Measurements from ENCODE around the gene RNF17.

The RNF17 gene

GRCh38 chr13:24861617-24862362 is 97.8 kb downstream of the RNF17 start:
- no peak for DNase-seq (ENCODE audit: low spot score)

- no peak for DNase-seq (ENCODE audit: low spot score)
Measured at GRCh38 chr13:24863748-24864540, 100.0 kb downstream of the RNF17 start.

GRCh38 chr13:24864579-24864978 is 100.6 kb downstream of the RNF17 start:
- DNase-seq (ENCODE audit: low spot score): no peak

- no peak for DNase-seq (ENCODE audit: low spot score)
Measured at GRCh38 chr13:24865163-24865953, 101.4 kb downstream of the RNF17 start.

GRCh38 chr13:24866488-24866887 is 102.5 kb downstream of the RNF17 start:
- no peak for DNase-seq (ENCODE audit: low spot score)

- no peak for DNase-seq (ENCODE audit: low spot score)
Measured at GRCh38 chr13:24868874-24869273, 104.9 kb downstream of the RNF17 start.

GRCh38 chr13:24870380-24870760 is 106.4 kb downstream of the RNF17 start:
- no peak for DNase-seq (ENCODE audit: low spot score)

- no peak for DNase-seq (ENCODE audit: low spot score)
Measured at GRCh38 chr13:24875566-24875965, 111.6 kb downstream of the RNF17 start.

GRCh38 chr13:24877531-24877930 is 113.6 kb downstream of the RNF17 start:
- no peak for DNase-seq (ENCODE audit: low spot score)

GRCh38 chr13:24878340-24878739 is 114.4 kb downstream of the RNF17 start:
- DNase-seq (ENCODE audit: low spot score): no peak

- no peak for DNase-seq (ENCODE audit: low spot score)
Measured at GRCh38 chr13:24882665-24883064, 118.7 kb downstream of the RNF17 start.

- DNase-seq (ENCODE audit: low spot score): no peak
Measured at GRCh38 chr13:24887759-24888158, 123.8 kb downstream of the RNF17 start.

GRCh38 chr13:24888291-24888931 is 124.4 kb downstream of the RNF17 start:
- DNase-seq (ENCODE audit: low spot score): no peak

GRCh38 chr13:24890256-24890655 is 126.3 kb downstream of the RNF17 start:
- no peak for DNase-seq (ENCODE audit: low spot score)

- DNase-seq (ENCODE audit: low spot score): no peak
Measured at GRCh38 chr13:24891476-24892108, 127.6 kb downstream of the RNF17 start.

GRCh38 chr13:24892829-24893228 is 128.9 kb downstream of the RNF17 start:
- DNase-seq (ENCODE audit: low spot score): no peak

GRCh38 chr13:24893863-24894262 is 129.9 kb downstream of the RNF17 start:
- no peak for DNase-seq (ENCODE audit: low spot score)

- DNase-seq (ENCODE audit: low spot score): no peak
Measured at GRCh38 chr13:24894277-24894971, 130.5 kb downstream of the RNF17 start.

GRCh38 chr13:24894972-24895300 is 131.0 kb downstream of the RNF17 start:
- DNase-seq (ENCODE audit: low spot score): no peak

- DNase-seq (ENCODE audit: low spot score): no peak
Measured at GRCh38 chr13:24896061-24896460, 132.1 kb downstream of the RNF17 start.

GRCh38 chr13:24897293-24897692 is 133.3 kb downstream of the RNF17 start:
- DNase-seq (ENCODE audit: low spot score): no peak

All from activated CD4-positive, alpha-beta T cell treated with anti-CD3 and anti-CD28 coated beads, Interleukin-2, Interleukin-4, amounts not matched to agents 100 ng/mL and 50 ng/mL, durations not matched to agents 16 hours and 8 hours (primary cell).